Peyer's patch (tissue), 4 donors: Measurements from ENCODE around the gene CXCL1.

ENCODE experiments used
- POLR2A ChIP-seq, 2 donors: fragments of 450-650 bp; IDR thresholded peaks; one replicate each; pipeline ENCODE4 v1.5.1; 2017; ENCODE audit warnings: antibody characterized with exemption in 2 of 2, mild to moderate bottlenecking in 2 of 2, moderate library complexity in 2 of 2
- TF ChIP-seq, protein P1 (sequence below), 6 experiments: fragments of 450-650 bp in 4 of 6; fragments of 200-600 bp in 2 of 6; sonication (generic) in 1 of 6; IDR thresholded peaks; one replicate each; pipeline ENCODE4 v1.5.1; 2017 to 2019; ENCODE audit warnings: antibody characterized with exemption in 6 of 6, mild to moderate bottlenecking in 3 of 6, moderate library complexity in 1 of 6

DNA sequence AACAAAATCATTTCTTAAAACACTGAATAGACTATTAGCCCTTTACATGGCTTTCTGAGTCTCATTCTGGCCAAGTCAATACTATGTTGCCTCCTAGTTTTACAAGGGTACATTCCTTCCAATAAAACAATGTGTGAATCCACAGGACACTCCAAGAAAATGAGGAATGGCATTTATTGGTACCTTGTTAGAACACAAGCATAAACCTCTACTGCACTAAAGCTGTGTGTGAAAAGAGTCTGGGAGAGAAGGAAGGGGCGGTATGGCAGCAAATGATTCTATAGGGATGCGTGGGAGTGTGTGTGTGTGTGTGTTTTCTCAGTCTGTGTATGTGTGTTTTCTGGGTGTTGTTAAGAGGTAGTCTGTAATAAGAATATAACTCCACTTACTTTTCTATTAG lies 48.9 kb downstream of the CXCL1 start:
- TF ChIP-seq, protein P1, sequence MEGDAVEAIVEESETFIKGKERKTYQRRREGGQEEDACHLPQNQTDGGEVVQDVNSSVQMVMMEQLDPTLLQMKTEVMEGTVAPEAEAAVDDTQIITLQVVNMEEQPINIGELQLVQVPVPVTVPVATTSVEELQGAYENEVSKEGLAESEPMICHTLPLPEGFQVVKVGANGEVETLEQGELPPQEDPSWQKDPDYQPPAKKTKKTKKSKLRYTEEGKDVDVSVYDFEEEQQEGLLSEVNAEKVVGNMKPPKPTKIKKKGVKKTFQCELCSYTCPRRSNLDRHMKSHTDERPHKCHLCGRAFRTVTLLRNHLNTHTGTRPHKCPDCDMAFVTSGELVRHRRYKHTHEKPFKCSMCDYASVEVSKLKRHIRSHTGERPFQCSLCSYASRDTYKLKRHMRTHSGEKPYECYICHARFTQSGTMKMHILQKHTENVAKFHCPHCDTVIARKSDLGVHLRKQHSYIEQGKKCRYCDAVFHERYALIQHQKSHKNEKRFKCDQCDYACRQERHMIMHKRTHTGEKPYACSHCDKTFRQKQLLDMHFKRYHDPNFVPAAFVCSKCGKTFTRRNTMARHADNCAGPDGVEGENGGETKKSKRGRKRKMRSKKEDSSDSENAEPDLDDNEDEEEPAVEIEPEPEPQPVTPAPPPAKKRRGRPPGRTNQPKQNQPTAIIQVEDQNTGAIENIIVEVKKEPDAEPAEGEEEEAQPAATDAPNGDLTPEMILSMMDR (IDR thresholded peaks at IDR 0.05), result no peak
- no peak for TF ChIP-seq POLR2A (IDR thresholded peaks at IDR 0.05)
